Stimulated activated naive CD8-positive, alpha-beta T cell treated with anti-CD3 and anti-CD28 coated beads, Interleukin-15, amount 100 ng/mL, for 72 hours (primary cell): Measurements from ENCODE around the gene TIMP4.
A peak's percentile ranks its signal among the peaks of the same experiment; 100 is the strongest.

Experiments used
- ATAC-seq: fragments of 150-1000 bp; cut with Tn5 transposase; 2 replicates; pipeline ENCODE4 v1.10.0; 2021; ENCODE audit warnings: mild to moderate bottlenecking, moderate library complexity
- DNase-seq, 2 donors: peaks; one replicate each; pipeline ENCODE4 v3.0.0; 2021 to 2022
- H3K27ac Mint-ChIP-seq, 2 donors: one replicate each; pipeline ENCODE4 v1.8.0; 2022; ENCODE audit warnings: mild to moderate bottlenecking in 2 of 2, mixed read lengths in 2 of 2, moderate library complexity in 2 of 2
- H3K27me3 Mint-ChIP-seq: one replicate; pipeline ENCODE4 v1.8.0; 2022; ENCODE audit warnings: mixed read lengths
- H3K4me1 Mint-ChIP-seq: one replicate; pipeline ENCODE4 v1.8.0; 2022; ENCODE audit warnings: mild to moderate bottlenecking, mixed read lengths
- H3K4me3 Mint-ChIP-seq, 2 donors: one replicate each; pipeline ENCODE4 v1.8.0; 2022; ENCODE audit warnings: mild to moderate bottlenecking in 2 of 2, mixed read lengths in 2 of 2, moderate library complexity in 1 of 2
- H3K9me3 Mint-ChIP-seq, 2 donors: one replicate each; pipeline ENCODE4 v1.8.0; 2022; ENCODE audit warnings: mixed read lengths in 2 of 2

The TIMP4 gene

DNA sequence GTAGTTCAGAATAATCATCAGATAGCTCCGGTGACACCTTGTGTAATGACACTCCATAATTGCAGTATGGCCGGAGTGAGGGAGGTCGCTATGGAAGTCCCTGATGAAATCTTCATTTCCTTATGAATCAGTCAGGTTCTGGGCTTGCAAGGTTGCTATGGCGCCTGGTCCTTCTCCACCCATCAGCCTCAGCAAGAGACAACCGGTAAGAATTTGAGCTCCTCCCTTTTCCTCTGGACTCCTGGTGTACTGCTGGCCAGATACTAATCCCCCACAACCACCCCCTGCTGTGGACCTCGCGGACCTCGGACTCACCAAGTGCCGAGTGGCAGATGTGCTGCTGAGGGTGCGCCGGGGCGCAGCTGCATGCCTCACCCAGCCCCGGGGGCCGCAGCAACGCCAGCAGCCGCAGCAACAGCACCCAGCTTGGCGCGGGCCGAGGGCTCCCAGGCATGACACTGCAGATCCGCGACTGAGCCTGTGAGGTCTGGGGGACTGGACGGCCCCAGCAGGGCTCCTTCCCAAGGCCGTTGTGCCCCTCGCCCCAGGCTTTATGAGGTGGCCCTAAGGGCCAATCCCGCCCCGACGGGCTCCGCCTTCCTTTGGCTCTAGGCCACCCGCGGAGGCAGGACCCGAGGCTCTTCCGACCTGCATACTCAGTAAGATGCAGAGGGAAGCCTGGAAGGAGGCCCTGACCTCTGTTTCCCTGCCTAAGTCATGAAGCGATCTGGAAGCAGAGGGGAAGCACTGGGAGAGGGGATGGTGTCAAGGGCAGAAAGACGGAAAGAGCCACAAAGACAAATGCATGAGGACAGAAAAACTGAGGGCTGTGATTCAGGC lies at the start of gene TIMP4:
TIMP4 (minus strand) TSS at position 526 of the 840 bp plus-strand sequence; CDS start at position 454, 72 bp downstream.
- ATAC-seq, result peak; percentile 37
- peaks cover 14% of the 10 kb centered on the region for H3K4me1 Mint-ChIP-seq
- no peak for DNase-seq
- peaks cover 43% of the 10 kb centered on the region for H3K27me3 Mint-ChIP-seq
- H3K9me3 Mint-ChIP-seq, result no peaks in the 10 kb centered on the region
- H3K4me3 Mint-ChIP-seq, result no peak within 1 kb of the TSS
- H3K27ac Mint-ChIP-seq, result no peak within 1 kb of the TSS

DNA sequence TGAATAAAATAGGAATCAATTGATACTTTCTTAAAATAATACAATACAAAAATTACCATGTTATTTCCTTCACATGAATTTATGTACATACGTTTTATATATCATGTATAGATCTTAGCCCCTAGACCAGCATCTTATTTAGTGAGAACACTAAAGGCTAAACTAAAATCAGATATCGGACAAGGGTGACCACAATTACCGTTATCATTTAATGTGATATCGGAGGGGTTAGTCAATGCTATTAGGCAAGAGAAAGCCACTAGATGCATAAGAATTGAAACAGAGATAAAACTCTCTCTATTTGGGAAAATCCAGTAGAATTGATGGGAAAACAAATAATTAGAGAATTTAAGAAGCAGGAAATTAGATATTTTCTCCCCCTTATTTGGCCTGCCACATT lies 46.5 kb upstream of the TIMP4 start:
- DNase-seq, result no peak
- H3K4me1 Mint-ChIP-seq, result no peaks in the 10 kb centered on the region
- H3K4me3 Mint-ChIP-seq, result no peak overlapping the region
- peaks cover 37% of the 10 kb centered on the region for H3K27me3 Mint-ChIP-seq
- ATAC-seq, result no peak
- H3K27ac Mint-ChIP-seq, result no peak overlapping the region
- H3K9me3 Mint-ChIP-seq, result peaks cover 4 to 5% of the 10 kb centered on the region in 2 donors

DNA sequence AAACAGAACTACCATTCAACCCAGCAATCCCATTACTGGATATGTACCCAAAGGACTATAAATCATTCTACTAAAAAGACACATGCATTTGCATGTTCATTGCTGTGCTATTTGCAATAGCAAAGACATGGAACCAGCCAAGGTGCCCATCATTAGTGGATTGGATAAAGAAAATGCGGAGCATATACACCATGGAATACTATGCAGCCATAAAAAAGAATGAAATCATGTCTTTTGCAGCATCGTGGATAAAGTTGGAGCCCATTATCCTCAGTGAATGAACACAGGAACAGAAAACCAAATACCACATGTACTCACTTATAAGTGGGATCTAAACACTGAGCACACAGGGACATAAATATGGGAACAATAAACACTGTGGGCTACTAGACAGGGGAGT lies 43.1 kb upstream of the TIMP4 start:
- H3K9me3 Mint-ChIP-seq, result no peaks in the 10 kb centered on the region

DNA sequence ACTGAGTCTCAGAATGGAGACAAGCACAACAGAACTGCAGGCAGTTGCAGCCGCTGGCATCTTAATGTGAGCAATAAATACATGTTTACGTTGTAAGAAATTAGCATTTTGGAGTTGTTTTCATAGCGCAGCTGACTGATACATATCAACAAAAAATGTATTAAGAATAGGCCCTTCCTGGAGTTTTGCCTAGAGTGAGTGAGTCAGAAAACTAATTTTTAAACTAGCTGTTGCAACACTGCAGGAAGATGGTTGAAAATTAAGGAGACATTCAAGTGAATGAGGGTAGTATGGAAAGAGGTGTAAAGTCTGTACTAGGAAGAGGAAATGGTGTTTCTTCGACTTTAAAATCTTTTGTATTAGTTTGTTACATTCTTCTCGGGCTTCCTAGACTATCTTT lies 39.6 kb upstream of the TIMP4 start:
- Mint-ChIP-seq H3K27ac (no peak overlapping the region), H3K27me3 (peaks cover 33% of the 10 kb centered on the region), H3K4me1 (peaks cover 48% of the 10 kb centered on the region), H3K9me3 (no peaks in the 10 kb centered on the region), H3K4me3 (no peak overlapping the region)
- DNase-seq (no peak), ATAC-seq (no peak)

More for the DNA sequence above, 43.1 kb upstream of the TIMP4 start:
- no peak for DNase-seq
- no peak for ATAC-seq
- Mint-ChIP-seq H3K27ac (no peak overlapping the region), H3K27me3 (peaks cover 33% of the 10 kb centered on the region), H3K4me3 (no peak overlapping the region), H3K4me1 (peaks cover 21% of the 10 kb centered on the region)

DNA sequence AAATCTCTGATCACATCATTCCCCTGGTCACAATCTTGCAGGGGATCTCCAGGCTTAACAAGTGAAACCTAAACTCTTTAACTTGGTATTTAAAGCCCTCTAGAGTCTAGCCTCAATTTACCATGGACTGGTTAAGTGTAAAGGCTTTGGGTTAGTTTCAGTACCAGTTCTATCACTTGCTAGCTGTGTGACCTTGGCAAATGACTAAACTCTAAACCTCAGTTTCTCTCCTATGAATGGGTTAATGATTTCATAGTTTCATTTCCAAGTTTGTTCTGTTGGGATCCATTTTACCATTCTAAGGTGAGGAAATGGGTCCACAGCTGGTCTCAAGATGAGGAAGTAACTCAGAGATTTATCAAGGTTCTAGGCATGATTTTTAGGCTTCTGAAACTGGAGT lies 38.8 kb upstream of the TIMP4 start:
- H3K9me3 Mint-ChIP-seq, result no peaks in the 10 kb centered on the region
- peak overlapping the region in 1 of 2 donors; percentile 15 for H3K27ac Mint-ChIP-seq
- peaks cover 55% of the 10 kb centered on the region for H3K4me1 Mint-ChIP-seq
- peak in 1 of 2 donors; percentile 28 for DNase-seq
- peak; percentile 93 for ATAC-seq
- H3K4me3 Mint-ChIP-seq, result peak overlapping the region; percentile 48 to 50
- peaks cover 27% of the 10 kb centered on the region for H3K27me3 Mint-ChIP-seq

DNA sequence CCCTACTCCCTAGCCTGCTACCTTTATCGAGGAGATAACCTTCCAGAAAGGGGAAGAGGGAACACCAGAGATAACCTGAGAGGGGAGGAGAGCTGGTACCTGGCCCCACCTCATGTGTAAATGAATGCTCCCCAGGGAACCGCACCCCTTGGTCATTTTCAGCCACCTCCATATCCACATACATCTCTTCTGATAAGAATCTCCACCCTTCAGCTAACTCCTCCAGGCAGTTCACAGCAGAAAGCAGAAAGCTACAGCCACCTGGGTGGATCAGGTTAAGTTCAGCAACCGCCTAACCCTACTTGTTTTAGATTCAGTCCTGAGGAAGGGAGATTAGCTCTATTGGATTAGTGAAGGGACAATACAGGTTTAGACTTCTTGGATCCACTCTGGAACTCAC lies 38.0 kb upstream of the TIMP4 start:
- ATAC-seq (no peak), DNase-seq (no peak)
- Mint-ChIP-seq H3K4me3 (no peak overlapping the region), H3K27ac (no peak overlapping the region), H3K4me1 (peaks cover 63% of the 10 kb centered on the region), H3K9me3 (no peaks in the 10 kb centered on the region), H3K27me3 (peaks cover 27% of the 10 kb centered on the region)

DNA sequence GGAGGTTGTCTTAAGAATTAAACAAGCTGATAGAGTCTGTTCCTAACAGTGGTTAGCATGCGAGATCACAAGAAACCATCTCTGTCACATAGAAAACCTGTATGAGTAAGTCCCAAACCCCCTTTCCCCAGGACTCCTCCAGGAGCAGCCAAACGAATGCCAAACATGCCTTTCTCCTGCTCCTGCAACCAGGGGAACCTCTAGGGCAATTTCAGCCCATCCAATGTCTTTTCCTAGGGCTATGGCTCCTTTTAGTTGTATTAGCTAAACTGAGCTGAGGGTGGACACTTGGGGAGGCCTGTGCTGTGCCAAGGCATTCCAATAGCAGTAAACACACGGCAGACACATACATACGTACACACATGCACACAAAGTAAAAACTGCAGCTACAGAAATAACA lies 36.5 kb upstream of the TIMP4 start:
- Mint-ChIP-seq H3K4me1 (peaks cover 72% of the 10 kb centered on the region), H3K4me3 (no peak overlapping the region)

DNA sequence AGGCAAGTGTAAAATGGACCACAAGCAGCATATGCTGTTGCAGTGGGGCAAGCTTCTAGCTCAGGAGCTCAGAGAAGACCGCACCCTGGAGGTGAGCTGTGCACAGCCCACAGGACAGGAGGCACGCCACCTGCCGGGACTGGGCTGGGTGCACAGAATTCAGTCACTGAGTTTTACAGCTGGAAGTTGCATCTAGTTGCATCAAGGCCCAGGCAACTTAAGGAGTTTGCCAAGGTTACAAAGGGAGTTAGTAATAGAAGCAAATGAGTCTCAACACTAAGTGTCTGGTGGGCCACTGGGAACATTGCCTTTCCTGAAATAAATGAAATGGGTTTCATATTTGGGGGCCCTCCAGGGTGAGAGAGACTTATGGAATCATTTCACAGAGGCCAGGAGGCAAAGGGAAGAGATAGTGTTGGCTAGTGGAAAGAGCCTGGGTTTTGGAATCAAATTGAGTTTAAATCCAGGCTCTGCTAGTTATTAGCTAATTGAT lies 36.0 kb upstream of the TIMP4 start:
- Mint-ChIP-seq H3K27ac (peak overlapping the region; percentile 85 to 98), H3K4me3 (peak overlapping the region; percentile 67 to 69), H3K9me3 (no peaks in the 10 kb centered on the region), H3K27me3 (peaks cover 32% of the 10 kb centered on the region), H3K4me1 (peaks cover 73% of the 10 kb centered on the region)
- ATAC-seq (no peak), DNase-seq (peak in 1 of 2 donors; percentile 33)

More for the DNA sequence above, 36.5 kb upstream of the TIMP4 start:
- no peak for DNase-seq
- Mint-ChIP-seq H3K27ac (peak overlapping the region in 1 of 2 donors; percentile 85), H3K9me3 (no peaks in the 10 kb centered on the region), H3K27me3 (peaks cover 32% of the 10 kb centered on the region)
- no peak for ATAC-seq

DNA sequence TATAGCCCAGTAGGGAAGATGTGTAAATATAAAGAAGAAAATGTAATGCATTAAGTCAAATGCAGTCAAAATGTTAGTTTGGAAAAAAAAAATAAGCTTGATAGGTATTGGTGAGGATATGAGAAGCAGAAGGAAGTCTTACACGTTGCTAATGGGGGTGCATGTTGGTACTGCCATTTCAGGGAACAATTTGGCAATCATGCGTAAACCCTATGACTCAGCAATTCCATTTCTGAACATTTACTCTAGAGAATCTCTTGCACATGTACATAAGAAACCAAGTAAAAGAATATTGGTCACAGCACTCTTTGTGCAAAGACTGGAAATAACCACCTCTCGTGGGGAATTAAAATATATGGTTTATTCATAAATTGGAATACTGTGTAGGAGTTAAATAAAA lies 35.5 kb upstream of the TIMP4 start:
- peak overlapping the region; percentile 67 to 69 for H3K4me3 Mint-ChIP-seq
- peak overlapping the region; percentile 85 to 98 for H3K27ac Mint-ChIP-seq
- DNase-seq (no peak), ATAC-seq (no peak)
- H3K4me1 Mint-ChIP-seq, result peaks cover 73% of the 10 kb centered on the region
- H3K9me3 Mint-ChIP-seq, result no peaks in the 10 kb centered on the region
- H3K27me3 Mint-ChIP-seq, result peaks cover 27% of the 10 kb centered on the region

DNA sequence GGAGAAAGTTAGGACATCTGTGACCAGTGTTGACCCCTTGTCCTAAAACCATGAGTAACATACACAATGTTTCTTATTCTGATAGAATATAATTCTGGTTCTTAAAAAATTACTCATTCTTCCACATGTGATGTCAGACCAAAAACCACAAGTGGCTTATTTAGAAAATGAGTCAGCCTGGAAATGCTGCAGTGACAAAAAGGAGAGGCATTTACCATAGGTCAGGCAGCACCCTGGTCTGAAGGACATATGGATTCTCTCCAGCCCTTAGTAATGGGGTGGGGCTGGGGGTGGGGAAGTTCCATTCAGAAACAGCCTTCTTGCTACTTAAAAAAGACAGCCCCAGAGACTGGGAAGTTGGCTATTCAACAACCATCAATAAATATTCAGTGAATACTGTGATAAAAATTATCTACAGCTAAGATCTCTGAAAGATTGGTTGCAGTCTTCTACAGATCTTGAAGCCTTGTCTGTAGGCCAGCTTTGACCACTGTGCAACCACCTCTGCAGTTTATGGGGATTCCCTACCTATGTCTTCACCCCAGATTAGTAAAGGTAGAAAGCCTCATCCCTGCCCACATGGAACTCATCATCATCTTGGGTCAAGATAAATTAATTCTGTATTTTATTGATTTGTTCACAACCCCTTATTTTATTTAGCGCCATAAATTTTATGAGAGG lies 34.9 kb upstream of the TIMP4 start:
- ATAC-seq, result peak; percentile 66
- Mint-ChIP-seq H3K4me1 (peaks cover 76% of the 10 kb centered on the region), H3K27ac (peak overlapping the region; percentile 85 to 98), H3K4me3 (peak overlapping the region; percentile 67 to 69), H3K27me3 (peaks cover 22% of the 10 kb centered on the region), H3K9me3 (no peaks in the 10 kb centered on the region)
- peak; percentile 54 to 56 for DNase-seq

DNA sequence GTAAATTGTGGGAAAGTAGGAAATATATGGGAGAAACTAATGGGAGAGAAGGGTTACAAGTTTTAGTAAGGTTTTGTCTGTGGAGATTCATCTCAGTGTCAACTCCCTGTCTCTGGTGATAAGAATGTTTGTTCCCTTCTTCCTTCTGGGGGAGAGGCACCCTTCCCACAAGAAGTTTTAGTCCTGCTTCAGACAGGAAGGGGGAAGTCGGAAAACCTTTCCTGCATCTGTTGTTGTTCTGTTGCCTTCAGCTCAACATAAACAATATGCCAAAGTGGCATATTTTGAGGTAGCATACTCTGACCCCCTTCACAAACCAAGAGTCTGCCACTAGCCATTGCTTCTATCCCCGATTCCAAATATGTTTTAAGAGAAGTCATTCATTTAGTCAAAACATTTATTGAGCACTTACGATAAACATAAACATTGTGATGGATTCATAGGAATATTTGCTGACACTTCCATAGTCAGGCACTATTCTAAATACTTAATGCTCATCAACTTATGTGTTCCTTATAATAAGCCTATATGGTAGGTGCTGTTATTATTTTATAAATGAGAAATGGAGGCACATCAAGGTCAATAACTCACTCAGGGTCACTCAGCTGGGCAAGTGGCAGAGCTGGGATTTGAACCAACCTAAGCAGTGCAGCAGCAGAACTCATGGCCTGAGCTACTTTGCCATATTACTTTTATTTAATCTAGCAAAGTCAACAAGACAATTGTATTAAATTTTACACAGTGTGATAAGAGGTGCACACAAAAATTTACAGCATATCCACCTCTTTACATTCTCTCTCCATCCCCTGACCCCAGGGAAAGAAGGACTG lies 34.2 kb upstream of the TIMP4 start:
- no peaks in the 10 kb centered on the region for H3K9me3 Mint-ChIP-seq
- no peak for DNase-seq
- H3K4me1 Mint-ChIP-seq, result peaks cover 79% of the 10 kb centered on the region
- no peak for ATAC-seq
- H3K4me3 Mint-ChIP-seq, result no peak overlapping the region
- H3K27me3 Mint-ChIP-seq, result peaks cover 22% of the 10 kb centered on the region
- H3K27ac Mint-ChIP-seq, result no peak overlapping the region

DNA sequence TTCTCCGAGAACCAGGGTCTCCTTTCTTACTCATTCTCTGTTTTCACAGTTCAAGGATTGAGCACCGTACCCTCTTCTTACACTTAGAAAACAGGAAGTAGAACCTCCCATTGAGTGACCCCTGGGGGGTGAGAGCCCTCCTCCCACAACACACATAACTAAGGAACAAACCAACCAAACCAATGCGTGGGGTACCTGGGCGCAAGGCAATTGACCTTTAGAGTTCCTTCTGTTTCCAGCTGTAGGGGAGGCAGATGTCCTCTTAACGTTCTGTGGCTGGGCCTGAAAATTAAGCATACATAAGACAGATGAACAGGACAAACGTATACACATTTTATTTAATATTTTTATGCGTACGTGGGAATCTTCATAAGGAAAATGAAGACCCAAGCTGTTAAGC lies 33.5 kb upstream of the TIMP4 start:
- Mint-ChIP-seq H3K27ac (no peak overlapping the region), H3K9me3 (no peaks in the 10 kb centered on the region), H3K4me1 (peaks cover 81% of the 10 kb centered on the region), H3K27me3 (peaks cover 22% of the 10 kb centered on the region), H3K4me3 (no peak overlapping the region)
- DNase-seq (no peak), ATAC-seq (no peak)

DNA sequence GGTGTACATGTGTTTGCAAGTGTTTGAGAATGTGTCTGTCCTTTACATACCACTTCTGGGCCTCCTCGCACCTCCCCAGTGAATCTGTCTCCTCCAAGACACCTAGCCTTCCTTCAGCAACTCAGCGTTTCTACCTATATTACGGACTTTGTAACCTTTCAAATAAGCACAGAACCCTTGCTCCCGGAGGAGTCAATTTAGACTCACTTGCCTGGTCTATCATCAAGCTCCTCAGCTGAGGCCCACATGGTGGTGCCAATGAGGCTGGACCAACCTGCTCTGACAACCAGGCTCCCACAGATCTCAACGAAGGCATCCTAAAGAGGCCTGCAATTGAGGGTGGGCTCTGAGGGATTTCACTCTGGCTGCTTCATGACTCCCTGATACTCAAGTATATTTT lies 32.8 kb upstream of the TIMP4 start:
- Mint-ChIP-seq H3K27me3 (peaks cover 22% of the 10 kb centered on the region), H3K27ac (no peak overlapping the region), H3K9me3 (no peaks in the 10 kb centered on the region), H3K4me3 (no peak overlapping the region), H3K4me1 (peaks cover 81% of the 10 kb centered on the region)
- no peak for ATAC-seq
- DNase-seq, result no peak

DNA sequence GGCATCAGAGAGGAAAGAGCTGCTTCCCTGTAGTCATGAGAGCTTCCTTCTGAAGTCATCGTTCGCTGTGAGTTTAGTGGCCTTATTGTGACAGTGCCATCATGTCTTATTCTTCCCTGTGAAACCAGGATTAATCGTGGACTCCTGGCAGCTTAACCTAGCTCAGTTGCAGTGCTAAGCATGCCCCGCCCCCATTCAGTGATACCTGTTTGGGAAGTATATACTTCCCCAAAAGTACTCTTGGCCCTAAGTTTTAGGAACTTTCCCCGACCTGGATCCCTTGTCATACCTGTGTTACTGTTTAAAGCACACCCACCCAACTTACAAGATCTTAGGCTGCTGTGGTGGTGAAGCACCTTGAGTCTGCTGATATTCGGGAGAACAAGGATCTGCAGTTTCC lies 32.1 kb upstream of the TIMP4 start:
- DNase-seq (no peak), ATAC-seq (no peak)
- Mint-ChIP-seq H3K27me3 (peaks cover 22% of the 10 kb centered on the region), H3K27ac (no peak overlapping the region), H3K9me3 (no peaks in the 10 kb centered on the region), H3K4me3 (no peak overlapping the region), H3K4me1 (peaks cover 78% of the 10 kb centered on the region)

DNA sequence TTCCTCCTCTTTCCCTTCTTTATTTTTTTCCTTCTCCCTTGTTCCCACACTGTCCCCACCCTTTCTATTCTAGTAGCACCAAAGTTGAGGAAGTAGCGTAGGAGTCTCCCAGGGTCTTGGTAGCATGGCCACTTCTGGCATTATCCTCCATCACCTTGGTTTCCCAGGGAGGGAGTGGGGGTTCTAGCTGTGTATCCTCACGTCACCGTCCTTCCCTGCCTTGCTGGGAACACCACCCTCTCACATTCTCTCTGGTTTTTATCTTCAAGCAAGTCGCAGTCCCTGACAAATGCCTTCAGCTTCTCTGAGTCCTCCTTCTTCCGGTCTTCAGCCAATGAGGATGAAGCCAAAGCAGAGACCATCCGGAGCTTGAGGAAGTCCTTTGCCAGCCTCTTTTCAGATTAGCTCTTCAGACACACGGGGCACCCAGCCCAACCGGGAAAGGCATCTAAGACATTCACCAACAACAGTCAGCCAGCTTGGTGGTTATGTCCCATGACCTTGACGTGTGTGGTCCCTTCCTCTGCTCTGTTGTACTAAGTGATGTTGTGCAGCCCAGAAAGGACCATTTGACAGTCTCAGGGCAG lies 31.6 kb upstream of the TIMP4 start:
- Mint-ChIP-seq H3K27ac (no peak overlapping the region), H3K4me1 (peaks cover 74% of the 10 kb centered on the region)

More for the DNA sequence above, 31.6 kb upstream of the TIMP4 start:
- Mint-ChIP-seq H3K27me3 (peaks cover 22% of the 10 kb centered on the region), H3K9me3 (no peaks in the 10 kb centered on the region), H3K4me3 (no peak overlapping the region)
- ATAC-seq (no peak), DNase-seq (no peak)
